SK-N-SH (cell line): Measurements from ENCODE around the gene AP1S1.
"Not testable (repeated sequence)": the region's sequence is repeated elsewhere in the genome, so short reads cannot be mapped to it uniquely, and the experiment has no call there.

Experiments used
- ELF1 ChIP-seq: IDR thresholded peaks from 2 replicates; pipeline ENCODE4 v1.4.0; 2012
- EZH2phosphoT487 ChIP-seq: fragments of 200-600 bp; sonication (generic); IDR thresholded peaks from 2 replicates; pipeline ENCODE4 v1.6.1; 2017; ENCODE audit warnings: low read depth, mixed run types, mild to moderate bottlenecking, antibody characterized with exemption, moderate library complexity, borderline replicate concordance
- FOXM1 ChIP-seq: IDR thresholded peaks from 2 replicates; pipeline ENCODE4 v1.4.0; 2012; ENCODE audit warnings: low read depth, mild to moderate bottlenecking
- GABPA ChIP-seq: IDR thresholded peaks from 2 replicates; pipeline ENCODE4 v1.4.0; 2012; ENCODE audit warnings: low read depth, mild to moderate bottlenecking
- POLR2AphosphoS5 ChIP-seq: IDR thresholded peaks from 2 replicates; pipeline ENCODE4 v1.6.1; 2012; ENCODE audit warnings: low read depth, low read length
- RAD21 ChIP-seq: IDR thresholded peaks from 2 replicates; pipeline ENCODE4 v1.6.1; 2012; ENCODE audit warnings: mild to moderate bottlenecking, low read length
- REST ChIP-seq: IDR thresholded peaks from 2 replicates; pipeline ENCODE4 v1.6.1; 2012; ENCODE audit warnings: mild to moderate bottlenecking, low read depth, low read length, moderate library complexity
- SMC3 ChIP-seq: IDR thresholded peaks from 2 replicates; pipeline ENCODE4 v1.6.1; 2012; ENCODE audit warnings: low read depth, low read length, improper control_type of control experiment
- YY1 ChIP-seq: IDR thresholded peaks from 2 replicates; pipeline ENCODE4 v1.4.0; 2012; ENCODE audit warnings: low read depth, mild to moderate bottlenecking
- TF ChIP-seq, protein P1 (sequence below): fragments of 200-600 bp; sonication (generic); IDR thresholded peaks from 2 replicates; pipeline ENCODE4 v1.6.1; 2017; ENCODE audit warnings: antibody characterized with exemption, mild to moderate bottlenecking, moderate library complexity

DNA sequence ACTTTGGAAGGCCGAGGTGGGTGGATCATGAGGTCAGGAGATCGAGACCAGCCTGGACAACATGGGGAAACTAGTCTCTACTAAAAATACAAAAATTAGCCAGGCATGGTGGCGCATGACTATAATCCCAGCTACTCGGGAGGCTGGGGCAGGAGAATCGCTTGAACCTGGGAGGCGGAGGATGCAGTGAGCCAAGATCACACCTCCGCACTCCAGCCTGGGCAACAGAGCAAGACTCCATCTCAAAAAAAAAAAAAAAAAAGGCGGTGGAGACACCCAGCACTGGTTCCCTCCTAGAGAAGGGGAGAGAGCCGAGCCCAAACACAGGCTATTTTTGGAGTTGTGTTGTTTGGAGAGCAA lies 32.7 kb upstream of the AP1S1 start:
- TF ChIP-seq SMC3, YY1, POLR2AphosphoS5, GABPA, FOXM1, RAD21, EZH2phosphoT487, REST, ELF1: not testable (repeated sequence)
- TF ChIP-seq, protein P1, sequence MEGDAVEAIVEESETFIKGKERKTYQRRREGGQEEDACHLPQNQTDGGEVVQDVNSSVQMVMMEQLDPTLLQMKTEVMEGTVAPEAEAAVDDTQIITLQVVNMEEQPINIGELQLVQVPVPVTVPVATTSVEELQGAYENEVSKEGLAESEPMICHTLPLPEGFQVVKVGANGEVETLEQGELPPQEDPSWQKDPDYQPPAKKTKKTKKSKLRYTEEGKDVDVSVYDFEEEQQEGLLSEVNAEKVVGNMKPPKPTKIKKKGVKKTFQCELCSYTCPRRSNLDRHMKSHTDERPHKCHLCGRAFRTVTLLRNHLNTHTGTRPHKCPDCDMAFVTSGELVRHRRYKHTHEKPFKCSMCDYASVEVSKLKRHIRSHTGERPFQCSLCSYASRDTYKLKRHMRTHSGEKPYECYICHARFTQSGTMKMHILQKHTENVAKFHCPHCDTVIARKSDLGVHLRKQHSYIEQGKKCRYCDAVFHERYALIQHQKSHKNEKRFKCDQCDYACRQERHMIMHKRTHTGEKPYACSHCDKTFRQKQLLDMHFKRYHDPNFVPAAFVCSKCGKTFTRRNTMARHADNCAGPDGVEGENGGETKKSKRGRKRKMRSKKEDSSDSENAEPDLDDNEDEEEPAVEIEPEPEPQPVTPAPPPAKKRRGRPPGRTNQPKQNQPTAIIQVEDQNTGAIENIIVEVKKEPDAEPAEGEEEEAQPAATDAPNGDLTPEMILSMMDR, result not testable (repeated sequence)
